CD4-positive, alpha-beta T cell treated with Interleukin-17A for 1 hour (primary cell): ENCODE results near the gene TOM1L1.

Source experiments
- DNase-seq: peaks from one replicate; pipeline ENCODE4 v3.0.0-alpha.2; 2020

The TOM1L1 gene

GRCh38 chr17:55002458-55002857 lies 101.8 kb downstream of the TOM1L1 start:
- no peak for DNase-seq

- no peak for DNase-seq
Observed at GRCh38 chr17:55004484-55004883, 103.8 kb downstream of the TOM1L1 start.

- peak; percentile 9 for DNase-seq
Observed at GRCh38 chr17:55005520-55005919, 104.9 kb downstream of the TOM1L1 start.
